GM23338 (cell line): ENCODE results near the gene RXFP3.

Source experiments
- CTCF ChIP-seq, 2 experiments: fragments of 200-600 bp in 1 of 2; sonication (generic) in 1 of 2; conservative IDR thresholded peaks; 2 replicates each; pipeline versions ENCODE4 v1.5.1 to v1.6.1; 2016 to 2017; ENCODE audit warnings: antibody characterized with exemption in 2 of 2, low read depth in 2 of 2, mild to moderate bottlenecking in 2 of 2, moderate library complexity in 1 of 2
- EZH2 ChIP-seq: fragments of 200-600 bp; sonication (generic); IDR thresholded peaks from one replicate; pipeline ENCODE4 v1.8.0; 2017; ENCODE audit warnings: antibody characterized with exemption, mild to moderate bottlenecking, low read depth; ENCODE audit not compliant: unreplicated experiment
- POLR2AphosphoS5 ChIP-seq: IDR thresholded peaks from 2 replicates; pipeline ENCODE4 v1.6.1; 2016; ENCODE audit warnings: antibody characterized with exemption, low read depth
- TF ChIP-seq, protein P1 (sequence below): IDR thresholded peaks from one replicate; pipeline ENCODE4 v1.6.1; 2018; ENCODE audit warnings: antibody characterized with exemption; ENCODE audit not compliant: unreplicated experiment
- TF ChIP-seq, protein P2 (sequence below): fragments of 250-450 bp; sonication (Bioruptor Pico); IDR thresholded peaks from 2 replicates; pipeline ENCODE4 v1.5.0; 2020; ENCODE audit warnings: mild to moderate bottlenecking, moderate library complexity

DNA sequence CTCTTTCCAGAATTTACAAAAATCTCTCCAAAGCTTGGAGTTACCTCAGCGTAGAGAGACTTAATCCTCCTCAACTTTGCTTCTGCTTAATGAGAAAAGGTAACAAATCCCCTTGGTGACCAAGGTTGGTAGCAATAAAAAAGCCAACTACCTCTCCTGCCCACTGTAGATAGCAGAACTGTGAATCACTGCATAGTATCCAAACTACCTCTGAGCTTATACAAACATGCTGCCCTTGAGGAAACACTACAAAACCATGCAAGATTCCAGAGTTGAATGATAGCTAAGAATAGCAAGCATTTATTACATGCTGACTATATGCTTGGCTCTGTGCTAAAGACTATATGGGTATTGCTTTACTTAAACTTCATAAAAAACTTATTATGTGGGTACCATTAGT lies 41.6 kb upstream of the RXFP3 start:
- TF ChIP-seq, protein P1, sequence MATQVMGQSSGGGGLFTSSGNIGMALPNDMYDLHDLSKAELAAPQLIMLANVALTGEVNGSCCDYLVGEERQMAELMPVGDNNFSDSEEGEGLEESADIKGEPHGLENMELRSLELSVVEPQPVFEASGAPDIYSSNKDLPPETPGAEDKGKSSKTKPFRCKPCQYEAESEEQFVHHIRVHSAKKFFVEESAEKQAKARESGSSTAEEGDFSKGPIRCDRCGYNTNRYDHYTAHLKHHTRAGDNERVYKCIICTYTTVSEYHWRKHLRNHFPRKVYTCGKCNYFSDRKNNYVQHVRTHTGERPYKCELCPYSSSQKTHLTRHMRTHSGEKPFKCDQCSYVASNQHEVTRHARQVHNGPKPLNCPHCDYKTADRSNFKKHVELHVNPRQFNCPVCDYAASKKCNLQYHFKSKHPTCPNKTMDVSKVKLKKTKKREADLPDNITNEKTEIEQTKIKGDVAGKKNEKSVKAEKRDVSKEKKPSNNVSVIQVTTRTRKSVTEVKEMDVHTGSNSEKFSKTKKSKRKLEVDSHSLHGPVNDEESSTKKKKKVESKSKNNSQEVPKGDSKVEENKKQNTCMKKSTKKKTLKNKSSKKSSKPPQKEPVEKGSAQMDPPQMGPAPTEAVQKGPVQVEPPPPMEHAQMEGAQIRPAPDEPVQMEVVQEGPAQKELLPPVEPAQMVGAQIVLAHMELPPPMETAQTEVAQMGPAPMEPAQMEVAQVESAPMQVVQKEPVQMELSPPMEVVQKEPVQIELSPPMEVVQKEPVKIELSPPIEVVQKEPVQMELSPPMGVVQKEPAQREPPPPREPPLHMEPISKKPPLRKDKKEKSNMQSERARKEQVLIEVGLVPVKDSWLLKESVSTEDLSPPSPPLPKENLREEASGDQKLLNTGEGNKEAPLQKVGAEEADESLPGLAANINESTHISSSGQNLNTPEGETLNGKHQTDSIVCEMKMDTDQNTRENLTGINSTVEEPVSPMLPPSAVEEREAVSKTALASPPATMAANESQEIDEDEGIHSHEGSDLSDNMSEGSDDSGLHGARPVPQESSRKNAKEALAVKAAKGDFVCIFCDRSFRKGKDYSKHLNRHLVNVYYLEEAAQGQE: no peak
- no peak for TF ChIP-seq CTCF (conservative IDR thresholded peaks at IDR 0.05; ENCODE audit: low read depth in 2 of 2)
- TF ChIP-seq, protein P2, sequence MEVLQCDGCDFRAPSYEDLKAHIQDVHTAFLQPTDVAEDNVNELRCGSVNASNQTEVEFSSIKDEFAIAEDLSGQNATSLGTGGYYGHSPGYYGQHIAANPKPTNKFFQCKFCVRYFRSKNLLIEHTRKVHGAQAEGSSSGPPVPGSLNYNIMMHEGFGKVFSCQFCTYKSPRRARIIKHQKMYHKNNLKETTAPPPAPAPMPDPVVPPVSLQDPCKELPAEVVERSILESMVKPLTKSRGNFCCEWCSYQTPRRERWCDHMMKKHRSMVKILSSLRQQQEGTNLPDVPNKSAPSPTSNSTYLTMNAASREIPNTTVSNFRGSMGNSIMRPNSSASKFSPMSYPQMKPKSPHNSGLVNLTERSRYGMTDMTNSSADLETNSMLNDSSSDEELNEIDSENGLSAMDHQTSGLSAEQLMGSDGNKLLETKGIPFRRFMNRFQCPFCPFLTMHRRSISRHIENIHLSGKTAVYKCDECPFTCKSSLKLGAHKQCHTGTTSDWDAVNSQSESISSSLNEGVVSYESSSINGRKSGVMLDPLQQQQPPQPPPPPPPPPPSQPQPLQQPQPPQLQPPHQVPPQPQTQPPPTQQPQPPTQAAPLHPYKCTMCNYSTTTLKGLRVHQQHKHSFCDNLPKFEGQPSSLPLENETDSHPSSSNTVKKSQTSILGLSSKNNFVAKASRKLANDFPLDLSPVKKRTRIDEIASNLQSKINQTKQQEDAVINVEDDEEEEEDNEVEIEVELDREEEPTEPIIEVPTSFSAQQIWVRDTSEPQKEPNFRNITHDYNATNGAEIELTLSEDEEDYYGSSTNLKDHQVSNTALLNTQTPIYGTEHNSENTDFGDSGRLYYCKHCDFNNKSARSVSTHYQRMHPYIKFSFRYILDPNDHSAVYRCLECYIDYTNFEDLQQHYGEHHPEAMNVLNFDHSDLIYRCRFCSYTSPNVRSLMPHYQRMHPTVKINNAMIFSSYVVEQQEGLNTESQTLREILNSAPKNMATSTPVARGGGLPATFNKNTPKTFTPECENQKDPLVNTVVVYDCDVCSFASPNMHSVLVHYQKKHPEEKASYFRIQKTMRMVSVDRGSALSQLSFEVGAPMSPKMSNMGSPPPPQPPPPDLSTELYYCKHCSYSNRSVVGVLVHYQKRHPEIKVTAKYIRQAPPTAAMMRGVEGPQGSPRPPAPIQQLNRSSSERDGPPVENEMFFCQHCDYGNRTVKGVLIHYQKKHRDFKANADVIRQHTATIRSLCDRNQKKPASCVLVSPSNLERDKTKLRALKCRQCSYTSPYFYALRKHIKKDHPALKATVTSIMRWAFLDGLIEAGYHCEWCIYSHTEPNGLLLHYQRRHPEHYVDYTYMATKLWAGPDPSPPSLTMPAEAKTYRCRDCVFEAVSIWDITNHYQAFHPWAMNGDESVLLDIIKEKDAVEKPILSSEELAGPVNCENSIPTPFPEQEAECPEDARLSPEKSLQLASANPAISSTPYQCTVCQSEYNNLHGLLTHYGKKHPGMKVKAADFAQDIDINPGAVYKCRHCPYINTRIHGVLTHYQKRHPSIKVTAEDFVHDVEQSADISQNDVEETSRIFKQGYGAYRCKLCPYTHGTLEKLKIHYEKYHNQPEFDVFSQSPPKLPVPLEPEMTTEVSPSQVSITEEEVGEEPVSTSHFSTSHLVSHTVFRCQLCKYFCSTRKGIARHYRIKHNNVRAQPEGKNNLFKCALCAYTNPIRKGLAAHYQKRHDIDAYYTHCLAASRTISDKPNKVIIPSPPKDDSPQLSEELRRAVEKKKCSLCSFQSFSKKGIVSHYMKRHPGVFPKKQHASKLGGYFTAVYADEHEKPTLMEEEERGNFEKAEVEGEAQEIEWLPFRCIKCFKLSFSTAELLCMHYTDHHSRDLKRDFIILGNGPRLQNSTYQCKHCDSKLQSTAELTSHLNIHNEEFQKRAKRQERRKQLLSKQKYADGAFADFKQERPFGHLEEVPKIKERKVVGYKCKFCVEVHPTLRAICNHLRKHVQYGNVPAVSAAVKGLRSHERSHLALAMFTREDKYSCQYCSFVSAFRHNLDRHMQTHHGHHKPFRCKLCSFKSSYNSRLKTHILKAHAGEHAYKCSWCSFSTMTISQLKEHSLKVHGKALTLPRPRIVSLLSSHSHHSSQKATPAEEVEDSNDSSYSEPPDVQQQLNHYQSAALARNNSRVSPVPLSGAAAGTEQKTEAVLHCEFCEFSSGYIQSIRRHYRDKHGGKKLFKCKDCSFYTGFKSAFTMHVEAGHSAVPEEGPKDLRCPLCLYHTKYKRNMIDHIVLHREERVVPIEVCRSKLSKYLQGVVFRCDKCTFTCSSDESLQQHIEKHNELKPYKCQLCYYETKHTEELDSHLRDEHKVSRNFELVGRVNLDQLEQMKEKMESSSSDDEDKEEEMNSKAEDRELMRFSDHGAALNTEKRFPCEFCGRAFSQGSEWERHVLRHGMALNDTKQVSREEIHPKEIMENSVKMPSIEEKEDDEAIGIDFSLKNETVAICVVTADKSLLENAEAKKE: no peak
- TF ChIP-seq POLR2AphosphoS5: no peak
- TF ChIP-seq EZH2: no peak
